ENCODE results near the gene LRRC75B. TPM values are rescaled to one million over a fixed set of nuclear protein-coding genes. Genes with fewer than 3 reads are reported as not detected.

Gene LRRC75B
- total and polyA plus RNA-seq, 2 of the 8 experiments (the other 6 are each of a cell fraction or from before 2014, with no cell fraction given): 12.2 to 26.6 TPM

DNA sequence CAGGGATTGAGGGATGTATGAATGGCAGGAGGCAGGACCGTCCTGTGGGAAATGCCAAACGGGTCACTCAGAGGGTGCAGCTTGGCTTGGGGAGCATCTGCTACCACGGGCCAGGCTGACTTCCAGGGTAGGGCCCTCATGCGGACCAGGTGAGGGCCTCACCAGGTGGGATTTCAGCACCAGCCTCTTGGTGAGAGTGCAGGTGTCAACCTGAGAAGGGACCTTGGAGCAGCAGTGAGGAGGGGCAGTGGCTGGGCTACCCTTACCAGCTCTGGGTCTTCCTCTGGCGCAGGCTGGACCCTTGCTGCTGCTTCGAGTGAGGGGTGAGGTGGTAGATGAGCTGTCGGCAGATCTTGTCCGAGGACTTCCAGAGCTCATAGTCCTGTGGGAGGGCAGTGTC lies 4.9 kb downstream of the LRRC75B start:
- no peak overlapping the region for H2BK15ac ChIP-seq (ENCODE audit: low read length)
- no peak overlapping the region for H3K14ac ChIP-seq (ENCODE audit: insufficient read length)
- no peak overlapping the region for H4K8ac ChIP-seq (ENCODE audit: extremely low read depth, insufficient read depth, low read length)
- H3K79me2 ChIP-seq (ENCODE audit: control insufficient read depth in 1 of 2, insufficient read depth in 2 of 2, low read length in 2 of 2): no peaks in the 10 kb centered on the region
- DNase-seq (ENCODE audit: low read depth in 1 of 2, low spot score in 2 of 2): no peak
- ChIA-PET CTCF (ENCODE audit: partially characterized antibody) (interaction anchor here (1.4 kb wide), 1 partner anchor 12 kb away, joined by 4 read pairs; no protein-coding TSS in a partner anchor), POLR2A (ENCODE audit: partially characterized antibody) (interaction anchor here (1.1 to 1.9 kb wide), 5 partner anchors 9 to 31 kb away, joined by 5 to 8 read pairs (median 6); partner anchors contain the start of gene SNRPD3)
- no peaks in the 10 kb centered on the region for H3K27me3 ChIP-seq (replicated peaks in 1 of 4; ENCODE audit: control insufficient read depth in 3 of 4, extremely low read depth in 1 of 4, insufficient read depth in 3 of 4, low read length in 3 of 4)
- no peak overlapping the region for H2AK5ac ChIP-seq (ENCODE audit: low read depth, low read length)
- H3K27ac ChIP-seq (ENCODE audit: low read depth, low read length): no peak overlapping the region
- H3K4ac ChIP-seq (replicated peaks; ENCODE audit: insufficient read length, low read depth, low read length): no peak overlapping the region
- no peak overlapping the region for H2BK12ac ChIP-seq (ENCODE audit: low read depth, low read length)
- H3K79me1 ChIP-seq (ENCODE audit: low read depth, low read length): no peaks in the 10 kb centered on the region; the same call in 1 of the 2 replicates
- no peak overlapping the region for H3K56ac ChIP-seq (replicated peaks; ENCODE audit: insufficient read length, low read depth, low read length)
- H3K23me2 ChIP-seq (ENCODE audit: low read depth, low read length): no peaks in the 10 kb centered on the region; the same call in 1 of the 2 replicates
- no peak for FAIRE-seq
- H3K4me3 ChIP-seq (ENCODE audit: extremely low read depth in 1 of 4, insufficient read depth in 2 of 4, low read depth in 3 of 4, low read length in 4 of 4): no peak overlapping the region
- no peak overlapping the region for H3K18ac ChIP-seq (ENCODE audit: extremely low read depth, low read length)
- H3K23ac ChIP-seq (ENCODE audit: insufficient read length): no peak overlapping the region
- peaks cover 0 to 6% (median 4%) of the 10 kb centered on the region in 4 experiments; a peak in 5 of 7 replicates for H3K4me1 ChIP-seq (replicated peaks in 1 of 4; ENCODE audit: control insufficient read depth in 3 of 4, insufficient read depth in 4 of 4, low read length in 3 of 4)
- no peak overlapping the region for H3K9ac ChIP-seq (replicated peaks in 1 of 4; ENCODE audit: extremely low read depth in 1 of 4, low read depth in 3 of 4, low read length in 3 of 4)
- H2BK20ac ChIP-seq (ENCODE audit: low read length): no peak overlapping the region
- H3K4me2 ChIP-seq (ENCODE audit: insufficient read depth in 1 of 2, low read depth in 2 of 2, low read length in 2 of 2): no peak overlapping the region
- H3K36me3 ChIP-seq (ENCODE audit: control insufficient read depth in 2 of 4, insufficient read depth in 4 of 4, low read length in 3 of 4): peaks cover 0 to 5% (median under 1%) of the 10 kb centered on the region in 4 experiments; a peak in 3 of 8 replicates
- no peak overlapping the region for H2BK5ac ChIP-seq (ENCODE audit: low read depth, low read length)
- 90% methylated on average over 8 of the region's 8 CpGs; no CpG with 5 or more reads in 1 of the 2 experiments for WGBS, 2 experiments (ENCODE audit: extremely low coverage in 1 of 2, insufficient coverage in 1 of 2, insufficient read length in 1 of 2, insufficient replicate concordance in 2 of 2, low coverage in 1 of 2, low lambda C conversion rate in 2 of 2, missing lambda C conversion rate in 1 of 2)
- no peaks in the 10 kb centered on the region for H3K9me3 ChIP-seq (ENCODE audit: insufficient read depth in 2 of 2, low read depth in 1 of 2, low read length in 1 of 2)
- H4K20me1 ChIP-seq (replicated peaks in 1 of 2; ENCODE audit: control insufficient read depth in 1 of 2, insufficient read depth in 2 of 2, low read length in 2 of 2): peaks cover 0 to 2% of the 10 kb centered on the region in 2 experiments
- H4K91ac ChIP-seq (replicated peaks; ENCODE audit: insufficient read length, low read length): no peak overlapping the region
- H2AFZ ChIP-seq (ENCODE audit: low read length): no peak overlapping the region
- H2BK120ac ChIP-seq (replicated peaks; ENCODE audit: low read depth, low read length): no peak overlapping the region
- H4K5ac ChIP-seq (ENCODE audit: insufficient read length, low read depth, low read length): no peak overlapping the region
- TF ChIP-seq RAD21 (IDR thresholded peaks at IDR 0.05 in 1 of 2, conservative IDR thresholded peaks at IDR 0.05 in 1 of 2; ENCODE audit: low read depth in 2 of 2, low read length in 2 of 2) (no peak), RNF2 (IDR thresholded peaks at IDR 0.05; ENCODE audit: borderline replicate concordance, low read depth, low read length, missing control alignments, poor library complexity, severe bottlenecking) (no peak), POLR2AphosphoS5 (IDR thresholded peaks at IDR 0.05; ENCODE audit: low read depth, low read length) (no peak), TCF12 (IDR thresholded peaks at IDR 0.05; ENCODE audit: low read depth, low read length) (no peak), TAF7 (optimal IDR thresholded peaks at IDR 0.05; ENCODE audit: borderline replicate concordance, low read depth, low read length) (no peak), BCL11A (IDR thresholded peaks at IDR 0.05; ENCODE audit: low read depth in 2 of 2, low read length in 2 of 2) (no peak), SIN3A (conservative IDR thresholded peaks at IDR 0.05 in 1 of 2, IDR thresholded peaks at IDR 0.05 in 1 of 2; ENCODE audit: low read depth in 1 of 2, low read length in 2 of 2) (no peak), SUZ12 (IDR thresholded peaks at IDR 0.05; ENCODE audit: low read length) (no peak), CBX5 (IDR thresholded peaks at IDR 0.05; ENCODE audit: low read depth, low read length) (no peak), HDAC2 (IDR thresholded peaks at IDR 0.05; ENCODE audit: borderline replicate concordance in 1 of 2, low read depth in 2 of 2, low read length in 2 of 2) (no peak), KDM5A (IDR thresholded peaks at IDR 0.05; ENCODE audit: low read length) (no peak)
- TF ChIP-seq, protein P1, sequence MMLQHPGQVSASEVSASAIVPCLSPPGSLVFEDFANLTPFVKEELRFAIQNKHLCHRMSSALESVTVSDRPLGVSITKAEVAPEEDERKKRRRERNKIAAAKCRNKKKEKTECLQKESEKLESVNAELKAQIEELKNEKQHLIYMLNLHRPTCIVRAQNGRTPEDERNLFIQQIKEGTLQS (IDR thresholded peaks at IDR 0.05; ENCODE audit: insufficient read depth, low read depth, low read length): no peak
